NCI-H1048 (cell line): ENCODE data around the gene STXBP3.

ENCODE experiments used
- DNase-seq: peaks from one replicate; lab custom pipeline; 2025; lab: John Stamatoyannopoulos, UW

The STXBP3 gene

DNA sequence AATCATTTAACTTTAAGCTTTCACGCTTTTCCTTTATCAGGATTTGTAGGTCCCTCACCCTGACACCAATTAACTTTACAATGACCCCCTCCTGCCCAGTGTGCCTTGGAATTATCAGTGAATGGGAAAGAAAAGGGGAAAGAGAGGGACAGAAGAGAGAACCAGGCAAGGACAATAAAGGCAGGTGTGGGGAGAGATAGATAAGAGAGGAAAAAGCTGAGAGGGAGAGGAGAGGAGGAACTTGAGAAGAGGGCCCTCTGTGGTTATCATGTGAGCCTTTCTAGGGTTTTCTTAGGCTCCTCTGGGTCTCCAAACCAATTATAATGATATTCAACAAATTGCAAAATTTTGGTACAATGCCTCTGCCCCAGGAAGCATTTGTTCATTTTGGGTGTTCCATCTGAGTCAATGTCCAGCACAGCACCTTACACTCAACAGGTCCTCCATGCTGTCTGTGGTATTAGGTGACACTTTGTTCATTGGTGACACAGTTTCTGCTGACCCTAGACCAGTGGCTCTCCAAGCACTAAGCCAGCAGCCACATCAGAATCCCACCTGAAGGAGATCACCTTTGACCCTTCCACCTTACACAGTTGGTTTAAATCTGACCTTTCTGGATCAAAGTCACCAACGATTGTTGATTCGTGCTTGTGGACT, 96.2 kb downstream of the STXBP3 start:
- DNase-seq, result no peak

DNA sequence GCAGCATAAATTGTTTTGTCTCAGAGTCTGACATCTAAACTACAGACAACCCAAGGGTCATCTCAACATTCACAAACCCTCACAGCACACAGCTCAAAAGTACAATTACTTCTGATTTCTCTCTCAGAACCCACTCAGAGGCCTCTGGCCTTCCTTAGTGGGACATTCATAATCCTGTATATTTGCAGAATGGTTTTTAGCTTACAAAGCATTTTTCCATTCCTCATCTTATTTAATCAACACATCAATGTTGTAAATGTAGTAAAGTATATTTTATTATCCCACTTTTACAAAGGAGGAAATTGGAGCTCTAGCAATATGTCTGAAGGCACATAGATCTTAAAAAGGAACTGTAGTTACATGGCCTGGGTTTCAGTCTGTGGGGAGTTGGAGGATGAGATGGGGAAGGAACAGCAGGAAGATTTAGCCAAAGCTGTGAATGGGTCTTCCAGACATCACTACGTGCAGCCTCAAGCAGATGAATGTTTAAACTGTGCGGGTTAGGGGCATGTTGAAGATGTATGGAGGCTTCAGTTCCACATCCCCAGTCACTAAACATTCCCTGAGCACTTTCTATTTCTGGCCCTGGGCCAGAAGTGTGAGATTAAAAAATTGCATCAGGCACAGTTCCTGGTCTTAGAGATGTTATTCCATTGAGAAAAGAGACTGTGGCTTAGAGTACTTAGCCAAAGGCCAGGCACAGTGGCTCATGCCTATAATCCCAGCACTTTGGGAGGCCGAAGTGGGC, 97.1 kb downstream of the STXBP3 start:
- DNase-seq, result no peak

DNA sequence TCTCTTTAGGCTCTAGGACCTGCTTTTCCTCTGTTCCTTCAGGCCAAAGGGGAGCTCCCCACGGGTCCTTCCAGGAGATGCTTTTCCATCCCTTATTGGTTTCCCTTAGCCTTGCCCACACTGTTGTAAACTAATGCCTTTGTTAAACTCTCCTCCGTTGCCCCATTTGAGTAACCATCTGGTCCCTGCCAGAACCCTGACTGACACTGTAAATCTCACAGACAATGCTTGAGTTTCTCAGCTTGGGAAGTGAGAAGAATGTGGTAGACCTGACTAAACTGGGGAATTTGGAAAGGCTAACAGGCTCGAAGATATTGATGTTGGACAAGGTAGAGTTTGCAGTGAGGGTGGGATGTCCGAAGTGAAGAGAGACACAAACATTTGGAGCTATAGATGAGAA, 99.0 kb downstream of the STXBP3 start:
- DNase-seq, result no peak

DNA sequence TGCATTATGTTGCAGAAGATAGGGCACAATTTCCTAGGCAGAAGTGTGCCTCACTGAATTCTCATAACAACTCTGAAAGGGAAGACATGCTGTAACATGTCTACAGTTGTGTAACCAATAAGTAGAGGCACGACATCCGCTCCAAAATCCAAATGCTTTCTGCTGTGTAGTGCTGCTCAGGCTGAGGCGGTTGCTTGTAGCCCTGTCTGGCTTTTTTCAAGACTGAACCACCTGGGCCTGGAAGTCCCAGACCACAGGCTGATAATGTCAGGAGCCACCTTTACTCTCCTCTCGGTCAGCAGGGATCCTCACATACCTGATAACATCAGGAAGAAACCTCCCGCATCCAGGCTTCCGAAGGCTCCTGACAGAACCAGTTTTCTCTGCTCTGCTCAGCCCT, 99.5 kb downstream of the STXBP3 start:
- no peak for DNase-seq

DNA sequence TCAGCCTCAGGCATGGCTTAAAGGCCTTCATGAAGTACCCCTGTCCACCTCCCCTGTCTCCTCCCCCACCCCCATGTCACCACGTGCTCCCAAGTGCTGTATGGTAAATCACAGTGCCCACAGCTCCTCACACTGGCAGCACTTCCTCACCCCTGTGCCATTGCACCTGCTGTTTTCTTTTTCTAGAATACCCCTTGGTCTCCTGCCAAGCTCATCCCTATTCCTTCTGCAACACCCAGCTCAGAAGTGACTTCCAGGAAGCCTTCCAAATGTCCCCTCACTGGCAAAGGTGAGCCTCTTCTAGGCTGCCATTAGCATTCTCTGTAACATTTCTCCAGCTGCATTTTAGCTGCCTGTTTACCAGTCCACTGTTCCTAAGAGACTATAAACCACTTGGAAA, 101.0 kb downstream of the STXBP3 start:
- DNase-seq, result no peak

DNA sequence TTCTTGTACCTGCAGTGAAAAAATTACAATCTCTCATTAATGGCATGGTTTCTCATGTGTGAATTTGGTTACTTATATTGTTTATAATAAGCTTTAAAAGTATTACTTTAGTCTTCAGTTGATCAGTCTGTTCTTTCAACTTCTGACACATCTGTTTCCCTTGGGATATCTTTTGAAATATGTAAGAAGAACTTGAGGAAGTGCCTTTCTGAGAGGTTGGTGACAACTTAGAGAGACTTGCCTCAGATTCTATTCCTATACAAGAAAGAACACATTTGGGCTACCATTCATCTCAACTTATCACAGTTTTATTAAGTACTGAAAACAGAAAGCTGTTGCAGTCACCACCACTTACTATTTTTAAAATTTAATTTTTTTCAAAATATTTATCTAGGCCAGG, 102.3 kb downstream of the STXBP3 start:
- DNase-seq, result no peak

DNA sequence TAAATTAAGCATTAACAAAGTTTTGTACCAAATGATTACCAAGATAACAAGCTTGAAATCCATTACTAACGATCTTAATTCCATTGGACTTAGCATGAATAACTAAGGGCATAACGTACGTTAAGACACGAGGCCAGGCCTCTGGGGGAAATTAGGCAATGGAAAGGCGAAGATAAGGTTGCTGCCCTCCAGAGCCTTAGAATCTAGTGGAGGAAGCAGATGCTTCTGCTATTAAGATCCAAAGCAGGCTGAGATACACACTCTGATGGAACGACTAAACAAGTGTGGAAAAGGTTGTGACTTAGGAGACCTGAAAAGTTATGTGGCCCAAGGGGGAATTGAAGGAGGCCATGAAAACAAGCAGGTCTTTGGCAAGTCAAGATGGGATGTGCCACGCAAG, 104.5 kb downstream of the STXBP3 start:
- no peak for DNase-seq

DNA sequence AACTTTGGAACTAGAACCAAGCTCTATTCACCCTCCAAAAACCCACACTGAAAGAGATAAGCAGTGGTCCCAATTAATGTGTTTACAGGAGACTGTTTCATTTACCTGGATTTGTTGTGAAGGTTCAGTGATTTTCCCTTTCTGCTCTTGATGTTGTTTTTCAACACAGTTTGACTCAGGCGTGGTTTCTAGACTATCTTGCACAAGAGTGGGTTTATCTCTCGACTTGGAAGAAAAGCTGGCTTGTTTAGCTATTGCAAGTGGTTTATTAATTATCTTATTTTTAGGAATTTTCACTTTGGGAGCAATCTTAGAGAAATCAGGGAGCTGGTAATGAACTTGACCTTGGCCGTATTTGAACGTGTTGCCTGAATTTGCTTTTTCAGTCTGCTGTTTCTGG, 105.1 kb downstream of the STXBP3 start:
- no peak for DNase-seq

DNA sequence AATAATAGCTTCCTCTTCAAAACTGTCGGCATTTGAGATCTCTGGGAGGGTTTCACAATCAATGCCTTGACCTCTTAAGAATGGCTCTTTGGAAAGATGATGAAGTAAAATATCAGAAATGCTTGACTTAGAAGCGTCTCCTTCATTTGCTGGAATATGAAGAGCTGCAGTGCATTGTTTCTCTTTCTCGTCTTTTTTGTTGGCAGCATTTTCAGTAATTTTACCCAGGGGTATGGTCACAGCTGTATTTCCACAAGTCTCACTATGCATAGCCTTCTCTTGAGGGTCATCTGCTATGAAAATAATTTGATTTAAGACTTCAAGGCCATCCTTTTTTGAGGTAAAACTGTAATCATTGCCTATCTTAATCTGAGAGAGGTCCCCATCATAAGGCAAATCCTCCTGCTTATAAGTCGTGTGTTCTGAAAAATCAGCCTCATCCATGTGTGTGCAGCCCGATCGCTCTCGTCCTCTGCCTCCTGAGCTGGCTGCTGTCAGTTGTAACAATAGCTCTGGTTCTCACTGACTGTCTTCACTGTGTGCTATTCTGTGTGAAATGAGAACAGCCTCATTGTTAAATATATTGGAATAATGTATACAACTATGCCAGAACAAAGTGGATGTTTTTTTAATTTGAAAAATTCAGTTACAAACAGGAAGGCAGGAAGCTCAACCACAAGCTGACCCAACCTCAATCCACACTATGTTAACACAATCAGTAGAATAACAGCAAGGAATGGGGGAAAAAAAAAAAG, 105.9 kb downstream of the STXBP3 start:
- DNase-seq, result no peak

DNA sequence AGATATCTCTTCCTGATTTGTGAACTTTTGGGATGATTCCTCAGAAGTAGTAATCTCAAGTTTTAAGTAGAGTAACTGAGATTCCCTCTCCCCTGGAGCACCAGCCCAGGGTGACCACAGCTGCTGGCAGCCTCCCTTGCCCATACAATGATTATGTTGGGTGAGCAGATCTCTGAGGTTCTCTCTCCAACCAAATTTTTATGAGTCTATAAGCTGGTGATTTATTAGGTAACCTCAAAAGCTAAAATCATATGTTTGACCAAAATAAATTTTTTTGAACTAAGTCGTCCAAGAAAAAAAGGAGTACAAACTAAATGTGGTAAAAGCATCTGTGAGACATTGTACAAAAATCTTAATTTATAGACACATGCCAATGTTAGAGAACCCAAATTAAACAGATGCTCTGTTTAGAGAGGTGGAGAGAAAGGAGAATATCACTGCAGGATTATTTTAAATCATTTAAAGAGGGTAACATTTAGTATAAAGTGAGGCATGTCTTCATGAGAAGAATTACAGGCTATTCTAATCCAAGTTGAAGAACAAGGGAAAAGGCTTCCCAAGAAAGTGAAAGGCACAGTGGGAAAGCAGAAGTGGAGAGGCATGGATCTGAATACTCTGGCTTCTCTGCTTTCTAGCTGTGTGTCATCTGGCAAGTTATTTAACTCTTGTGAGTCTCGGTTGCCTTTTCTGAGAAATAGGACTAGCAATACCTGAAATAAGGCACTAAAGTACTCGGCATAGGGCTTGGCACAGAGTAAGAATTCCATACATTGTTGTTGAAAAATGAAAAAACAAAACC, 107.9 kb downstream of the STXBP3 start:
- no peak for DNase-seq

DNA sequence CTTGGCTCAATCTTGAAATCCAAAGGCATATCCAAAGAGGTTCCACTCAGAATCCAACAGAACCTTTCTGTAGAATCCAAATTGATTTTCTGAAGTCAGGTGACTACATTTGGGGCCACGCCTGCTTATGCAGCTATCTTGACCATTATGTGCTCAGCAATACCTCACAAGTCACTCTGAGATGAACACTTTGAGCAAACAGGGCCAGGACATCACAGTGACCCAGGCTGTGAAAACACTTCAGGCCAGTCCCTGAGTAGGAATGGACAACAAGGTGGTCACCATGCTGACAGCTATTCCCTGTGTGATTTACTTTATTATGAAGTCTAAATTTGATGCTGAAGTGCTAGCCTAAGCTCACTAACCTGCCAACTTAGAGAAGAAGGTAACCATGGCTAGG, 110.5 kb downstream of the STXBP3 start, which contains the start of gene AKNAD1:
TSS of gene AKNAD1 (minus strand) at position 101 of the 400 bp plus-strand sequence. CDS start 4,430 bp downstream, outside the sequence.
- no peak for DNase-seq

DNA sequence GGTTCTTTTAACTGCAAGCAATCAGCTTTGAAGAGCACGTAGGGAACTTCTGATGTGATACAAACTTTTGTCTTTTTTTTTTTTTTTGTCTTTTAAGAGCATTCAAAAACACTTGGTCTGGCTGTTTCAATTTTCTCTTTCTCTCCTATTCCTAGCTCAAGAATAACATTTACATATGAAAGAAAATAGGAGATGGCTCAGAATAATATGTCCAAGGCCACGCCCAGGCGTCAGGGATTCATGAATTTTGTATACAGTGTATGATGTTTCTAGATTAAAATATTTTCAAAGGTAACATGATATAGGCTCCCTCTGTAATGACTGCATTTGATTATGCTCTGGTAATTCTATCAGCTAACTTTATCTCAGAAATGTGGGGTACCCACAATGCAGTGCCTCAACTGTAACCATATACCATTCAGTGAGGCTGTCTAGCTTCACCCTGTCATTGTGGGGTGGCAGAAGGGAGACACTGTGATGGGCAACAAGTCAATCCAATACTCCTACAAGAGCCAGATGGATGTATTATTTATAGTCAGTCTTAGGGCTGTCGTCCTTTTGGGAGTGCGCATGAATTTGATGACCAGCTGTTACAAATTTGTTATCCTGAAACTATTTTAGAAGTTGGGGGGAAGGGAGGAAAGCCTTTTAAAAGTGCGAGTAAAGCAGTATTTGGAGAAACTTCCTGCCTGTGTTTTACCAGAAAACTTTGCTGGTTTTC, 111.9 kb downstream of the STXBP3 start:
- no peak for DNase-seq
